SK-N-SH treated with all-trans-retinoic acid at 6 μM for 48 hours (cell line): ENCODE results near the gene MYO19.

Experiments
- ATAC-seq: fragments of 200-7000 bp; cut with Tn5 transposase; 3 replicates; pipeline ENCODE4 v1.9.1; 2020; ENCODE audit warnings: mild to moderate bottlenecking, moderate library complexity
- ARNTL ChIP-seq: fragments of 450-650 bp; formaldehyde crosslinking; IDR thresholded peaks from 2 replicates; pipeline ENCODE4 v1.5.0; 2020; ENCODE audit warnings: low read depth, mild to moderate bottlenecking, moderate library complexity, borderline replicate concordance
- BACH2 ChIP-seq: fragments of 250-450 bp; sonication (Bioruptor Pico); IDR thresholded peaks from 2 replicates; pipeline ENCODE4 v1.9.0; 2021; ENCODE audit warnings: mild to moderate bottlenecking, borderline replicate concordance
- CSDC2 ChIP-seq: fragments of 250-450 bp; sonication (Bioruptor Pico); IDR thresholded peaks from 2 replicates; pipeline ENCODE4 v1.5.0; 2020; ENCODE audit warnings: mild to moderate bottlenecking, moderate library complexity
- ESRRG ChIP-seq: fragments of 250-450 bp; sonication (Bioruptor Pico); IDR thresholded peaks from 2 replicates; pipeline ENCODE4 v1.6.1; 2021; ENCODE audit warnings: mild to moderate bottlenecking
- ISL1 ChIP-seq: fragments of 250-450 bp; sonication (Bioruptor Pico); IDR thresholded peaks from 2 replicates; pipeline ENCODE4 v2.1.2; 2022; ENCODE audit warnings: mild to moderate bottlenecking, moderate library complexity
- OSR1 ChIP-seq: fragments of 250-450 bp; sonication (Bioruptor Pico); IDR thresholded peaks from 2 replicates; pipeline ENCODE4 v1.8.0; 2022; ENCODE audit warnings: moderate library complexity, mild to moderate bottlenecking, inconsistent platforms
- PPARA ChIP-seq: fragments of 250-450 bp; sonication (Bioruptor Pico); IDR thresholded peaks from 2 replicates; pipeline ENCODE4 v1.5.0; 2020; ENCODE audit warnings: mild to moderate bottlenecking, borderline replicate concordance
- RARB ChIP-seq: fragments of 250-450 bp; sonication (Bioruptor Pico); IDR thresholded peaks from 2 replicates; pipeline ENCODE4 v1.8.0; 2021; ENCODE audit warnings: mild to moderate bottlenecking, moderate library complexity
- TCF4 ChIP-seq: fragments of 250-450 bp; sonication (Bioruptor Pico); IDR thresholded peaks from 2 replicates; pipeline ENCODE4 v1.8.0; 2021; ENCODE audit warnings: mild to moderate bottlenecking, moderate library complexity, borderline replicate concordance
- TOX ChIP-seq: fragments of 250-450 bp; sonication (Bioruptor Pico); IDR thresholded peaks from 2 replicates; pipeline ENCODE4 v1.8.0; 2021; ENCODE audit warnings: mild to moderate bottlenecking, moderate library complexity, borderline replicate concordance
- ZC3H10 ChIP-seq: fragments of 250-450 bp; sonication (Bioruptor Pico); IDR thresholded peaks from 2 replicates; pipeline ENCODE4 v1.5.1; 2021; ENCODE audit warnings: mild to moderate bottlenecking, moderate library complexity
- ZFP30 ChIP-seq: fragments of 450-650 bp; formaldehyde crosslinking; IDR thresholded peaks from 2 replicates; pipeline ENCODE4 v1.5.0; 2022; ENCODE audit warnings: mild to moderate bottlenecking, moderate library complexity
- ZNF565 ChIP-seq: fragments of 450-650 bp; formaldehyde crosslinking; conservative IDR thresholded peaks from 2 replicates; pipeline ENCODE4 v1.5.0; 2020; ENCODE audit warnings: low read depth, mild to moderate bottlenecking, moderate library complexity
- ZNF8 ChIP-seq: fragments of 450-650 bp; formaldehyde crosslinking; IDR thresholded peaks from 2 replicates; pipeline ENCODE4 v1.5.0; 2020; ENCODE audit warnings: mild to moderate bottlenecking, moderate library complexity
- TF ChIP-seq, protein P1 (sequence below): fragments of 250-450 bp; sonication (Bioruptor Pico); IDR thresholded peaks from 2 replicates; pipeline ENCODE4 v1.8.0; 2021; ENCODE audit warnings: low read depth, mild to moderate bottlenecking, moderate library complexity, borderline replicate concordance
- TF ChIP-seq, protein P2 (sequence below): fragments of 250-450 bp; sonication (Bioruptor Pico); IDR thresholded peaks from 2 replicates; pipeline ENCODE4 v1.5.1; 2020; ENCODE audit warnings: low read depth, mild to moderate bottlenecking, moderate library complexity
- TF ChIP-seq, protein P3 (sequence below): fragments of 250-450 bp; sonication (Bioruptor Pico); IDR thresholded peaks from 2 replicates; pipeline ENCODE4 v1.5.0; 2020; ENCODE audit warnings: mild to moderate bottlenecking, moderate library complexity
- TF ChIP-seq, protein P4 (sequence below): fragments of 250-450 bp; sonication (Bioruptor Pico); IDR thresholded peaks from 2 replicates; pipeline ENCODE4 v1.5.1; 2021; ENCODE audit warnings: mild to moderate bottlenecking, moderate library complexity
- TF ChIP-seq, protein P5 (sequence below): fragments of 250-450 bp; sonication (Bioruptor Pico); IDR thresholded peaks from 2 replicates; pipeline ENCODE4 v1.8.0; 2020; ENCODE audit warnings: mild to moderate bottlenecking, moderate library complexity, borderline replicate concordance

Gene MYO19

DNA sequence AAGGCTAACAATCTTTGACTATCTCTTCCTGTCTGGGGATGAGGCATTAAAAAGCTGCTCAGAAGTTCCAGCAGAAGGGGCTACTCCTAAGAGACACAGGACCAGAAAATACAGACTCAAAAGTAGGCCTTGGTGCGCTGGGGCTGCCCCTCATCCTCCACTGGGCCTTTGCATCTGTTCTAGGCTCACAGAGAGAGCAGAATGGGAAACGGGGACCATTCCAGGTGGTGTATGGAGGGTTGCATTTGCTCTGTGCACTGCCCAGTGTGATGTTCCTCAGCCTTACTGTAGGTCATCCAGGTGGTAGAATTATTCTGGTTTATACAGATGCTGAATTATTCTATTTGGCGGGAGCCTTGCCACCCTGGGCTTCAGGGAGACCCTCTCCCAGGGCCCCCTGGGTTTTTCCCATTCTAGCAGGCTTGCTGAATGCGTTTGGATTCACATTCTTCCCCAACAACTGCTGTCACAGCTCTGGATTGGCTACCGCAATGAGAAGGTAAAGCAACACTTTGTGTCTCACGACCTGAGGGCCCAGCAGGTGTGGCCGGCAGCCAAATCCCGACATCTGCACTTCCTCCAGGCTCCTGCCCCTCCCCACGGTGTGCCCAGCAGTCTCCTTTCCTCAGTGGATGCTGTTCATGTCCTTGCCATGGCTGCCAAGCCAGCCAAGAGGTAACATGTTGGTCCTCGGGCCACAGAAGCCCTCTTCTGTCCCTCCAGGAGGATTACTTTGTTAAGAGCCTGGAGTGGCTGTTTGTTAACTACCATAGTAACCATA is 73.1 kb downstream of the MYO19 start:
- TF ChIP-seq, protein P1, sequence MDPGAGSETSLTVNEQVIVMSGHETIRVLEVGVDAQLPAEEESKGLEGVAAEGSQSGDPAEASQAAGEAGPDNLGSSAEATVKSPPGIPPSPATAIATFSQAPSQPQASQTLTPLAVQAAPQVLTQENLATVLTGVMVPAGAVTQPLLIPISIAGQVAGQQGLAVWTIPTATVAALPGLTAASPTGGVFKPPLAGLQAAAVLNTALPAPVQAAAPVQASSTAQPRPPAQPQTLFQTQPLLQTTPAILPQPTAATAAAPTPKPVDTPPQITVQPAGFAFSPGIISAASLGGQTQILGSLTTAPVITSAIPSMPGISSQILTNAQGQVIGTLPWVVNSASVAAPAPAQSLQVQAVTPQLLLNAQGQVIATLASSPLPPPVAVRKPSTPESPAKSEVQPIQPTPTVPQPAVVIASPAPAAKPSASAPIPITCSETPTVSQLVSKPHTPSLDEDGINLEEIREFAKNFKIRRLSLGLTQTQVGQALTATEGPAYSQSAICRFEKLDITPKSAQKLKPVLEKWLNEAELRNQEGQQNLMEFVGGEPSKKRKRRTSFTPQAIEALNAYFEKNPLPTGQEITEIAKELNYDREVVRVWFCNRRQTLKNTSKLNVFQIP, result no peak
- no peak for TF ChIP-seq PPARA
- TF ChIP-seq TOX (CRISPR knock-in tag), result no peak
- no peak for TF ChIP-seq ISL1 (CRISPR knock-in tag)
- TF ChIP-seq ZC3H10, result no peak
- no peak for TF ChIP-seq CSDC2 (CRISPR knock-in tag)
- no peak for TF ChIP-seq BACH2 (CRISPR knock-in tag)
- TF ChIP-seq, protein P2, sequence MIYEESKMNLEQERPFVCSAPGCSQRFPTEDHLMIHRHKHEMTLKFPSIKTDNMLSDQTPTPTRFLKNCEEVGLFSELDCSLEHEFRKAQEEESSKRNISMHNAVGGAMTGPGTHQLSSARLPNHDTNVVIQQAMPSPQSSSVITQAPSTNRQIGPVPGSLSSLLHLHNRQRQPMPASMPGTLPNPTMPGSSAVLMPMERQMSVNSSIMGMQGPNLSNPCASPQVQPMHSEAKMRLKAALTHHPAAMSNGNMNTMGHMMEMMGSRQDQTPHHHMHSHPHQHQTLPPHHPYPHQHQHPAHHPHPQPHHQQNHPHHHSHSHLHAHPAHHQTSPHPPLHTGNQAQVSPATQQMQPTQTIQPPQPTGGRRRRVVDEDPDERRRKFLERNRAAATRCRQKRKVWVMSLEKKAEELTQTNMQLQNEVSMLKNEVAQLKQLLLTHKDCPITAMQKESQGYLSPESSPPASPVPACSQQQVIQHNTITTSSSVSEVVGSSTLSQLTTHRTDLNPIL (CRISPR knock-in tag), result no peak
- TF ChIP-seq, protein P3, sequence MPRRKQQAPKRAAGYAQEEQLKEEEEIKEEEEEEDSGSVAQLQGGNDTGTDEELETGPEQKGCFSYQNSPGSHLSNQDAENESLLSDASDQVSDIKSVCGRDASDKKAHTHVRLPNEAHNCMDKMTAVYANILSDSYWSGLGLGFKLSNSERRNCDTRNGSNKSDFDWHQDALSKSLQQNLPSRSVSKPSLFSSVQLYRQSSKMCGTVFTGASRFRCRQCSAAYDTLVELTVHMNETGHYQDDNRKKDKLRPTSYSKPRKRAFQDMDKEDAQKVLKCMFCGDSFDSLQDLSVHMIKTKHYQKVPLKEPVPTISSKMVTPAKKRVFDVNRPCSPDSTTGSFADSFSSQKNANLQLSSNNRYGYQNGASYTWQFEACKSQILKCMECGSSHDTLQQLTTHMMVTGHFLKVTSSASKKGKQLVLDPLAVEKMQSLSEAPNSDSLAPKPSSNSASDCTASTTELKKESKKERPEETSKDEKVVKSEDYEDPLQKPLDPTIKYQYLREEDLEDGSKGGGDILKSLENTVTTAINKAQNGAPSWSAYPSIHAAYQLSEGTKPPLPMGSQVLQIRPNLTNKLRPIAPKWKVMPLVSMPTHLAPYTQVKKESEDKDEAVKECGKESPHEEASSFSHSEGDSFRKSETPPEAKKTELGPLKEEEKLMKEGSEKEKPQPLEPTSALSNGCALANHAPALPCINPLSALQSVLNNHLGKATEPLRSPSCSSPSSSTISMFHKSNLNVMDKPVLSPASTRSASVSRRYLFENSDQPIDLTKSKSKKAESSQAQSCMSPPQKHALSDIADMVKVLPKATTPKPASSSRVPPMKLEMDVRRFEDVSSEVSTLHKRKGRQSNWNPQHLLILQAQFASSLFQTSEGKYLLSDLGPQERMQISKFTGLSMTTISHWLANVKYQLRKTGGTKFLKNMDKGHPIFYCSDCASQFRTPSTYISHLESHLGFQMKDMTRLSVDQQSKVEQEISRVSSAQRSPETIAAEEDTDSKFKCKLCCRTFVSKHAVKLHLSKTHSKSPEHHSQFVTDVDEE (CRISPR knock-in tag), result no peak
- TF ChIP-seq OSR1 (CRISPR knock-in tag), result no peak
- TF ChIP-seq, all 23 proteins: peak for 0
- ATAC-seq, result no peak

DNA sequence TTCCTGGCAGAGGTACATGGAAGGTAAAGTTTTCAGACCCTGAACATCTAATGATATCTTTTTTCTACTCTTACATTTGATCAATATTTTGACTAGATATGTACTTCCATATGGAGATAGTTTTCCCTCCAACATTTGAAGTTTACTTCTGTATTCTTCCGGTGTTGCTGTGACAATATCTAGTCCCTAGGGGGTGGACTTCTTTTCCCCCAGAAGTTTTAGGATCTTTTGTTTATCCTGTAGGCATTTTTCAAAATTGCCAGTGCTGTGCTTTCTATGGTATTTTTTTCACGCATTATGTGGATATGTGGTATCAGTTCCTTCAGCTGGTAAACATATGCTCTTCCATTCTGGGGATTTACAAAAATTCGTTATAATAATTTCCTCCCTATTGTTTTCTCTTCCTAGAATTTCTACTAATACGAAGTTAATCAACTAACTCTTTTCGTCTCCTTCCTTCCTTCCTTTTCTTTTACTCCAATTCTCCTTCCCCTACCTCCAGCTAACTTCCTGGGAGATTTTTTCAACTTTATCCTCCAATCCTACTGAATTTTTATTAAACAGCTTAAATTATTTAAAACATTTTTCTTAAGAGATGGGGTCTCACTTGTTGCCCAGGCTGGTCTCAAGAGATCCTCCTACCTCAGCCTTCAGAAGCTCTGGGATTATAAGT is 74.3 kb downstream of the MYO19 start:
- TF ChIP-seq TOX (CRISPR knock-in tag), result no peak
- no peak for TF ChIP-seq PPARA
- TF ChIP-seq ISL1 (CRISPR knock-in tag), result no peak
- TF ChIP-seq BACH2 (CRISPR knock-in tag), result no peak
- TF ChIP-seq OSR1 (CRISPR knock-in tag), result no peak
- TF ChIP-seq, protein P4, sequence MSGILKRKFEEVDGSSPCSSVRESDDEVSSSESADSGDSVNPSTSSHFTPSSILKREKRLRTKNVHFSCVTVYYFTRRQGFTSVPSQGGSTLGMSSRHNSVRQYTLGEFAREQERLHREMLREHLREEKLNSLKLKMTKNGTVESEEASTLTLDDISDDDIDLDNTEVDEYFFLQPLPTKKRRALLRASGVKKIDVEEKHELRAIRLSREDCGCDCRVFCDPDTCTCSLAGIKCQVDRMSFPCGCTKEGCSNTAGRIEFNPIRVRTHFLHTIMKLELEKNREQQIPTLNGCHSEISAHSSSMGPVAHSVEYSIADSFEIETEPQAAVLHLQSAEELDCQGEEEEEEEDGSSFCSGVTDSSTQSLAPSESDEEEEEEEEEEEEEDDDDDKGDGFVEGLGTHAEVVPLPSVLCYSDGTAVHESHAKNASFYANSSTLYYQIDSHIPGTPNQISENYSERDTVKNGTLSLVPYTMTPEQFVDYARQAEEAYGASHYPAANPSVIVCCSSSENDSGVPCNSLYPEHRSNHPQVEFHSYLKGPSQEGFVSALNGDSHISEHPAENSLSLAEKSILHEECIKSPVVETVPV (CRISPR knock-in tag), result no peak
- TF ChIP-seq RARB, result no peak
- TF ChIP-seq, protein P5, sequence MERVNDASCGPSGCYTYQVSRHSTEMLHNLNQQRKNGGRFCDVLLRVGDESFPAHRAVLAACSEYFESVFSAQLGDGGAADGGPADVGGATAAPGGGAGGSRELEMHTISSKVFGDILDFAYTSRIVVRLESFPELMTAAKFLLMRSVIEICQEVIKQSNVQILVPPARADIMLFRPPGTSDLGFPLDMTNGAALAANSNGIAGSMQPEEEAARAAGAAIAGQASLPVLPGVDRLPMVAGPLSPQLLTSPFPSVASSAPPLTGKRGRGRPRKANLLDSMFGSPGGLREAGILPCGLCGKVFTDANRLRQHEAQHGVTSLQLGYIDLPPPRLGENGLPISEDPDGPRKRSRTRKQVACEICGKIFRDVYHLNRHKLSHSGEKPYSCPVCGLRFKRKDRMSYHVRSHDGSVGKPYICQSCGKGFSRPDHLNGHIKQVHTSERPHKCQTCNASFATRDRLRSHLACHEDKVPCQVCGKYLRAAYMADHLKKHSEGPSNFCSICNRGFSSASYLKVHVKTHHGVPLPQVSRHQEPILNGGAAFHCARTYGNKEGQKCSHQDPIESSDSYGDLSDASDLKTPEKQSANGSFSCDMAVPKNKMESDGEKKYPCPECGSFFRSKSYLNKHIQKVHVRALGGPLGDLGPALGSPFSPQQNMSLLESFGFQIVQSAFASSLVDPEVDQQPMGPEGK (CRISPR knock-in tag), result no peak
- TF ChIP-seq ZFP30, result no peak
- TF ChIP-seq, protein P2 (CRISPR knock-in tag), result no peak
- no peak for TF ChIP-seq ESRRG (CRISPR knock-in tag)
- no peak for TF ChIP-seq TCF4 (CRISPR knock-in tag)
- no peak for TF ChIP-seq ARNTL (CRISPR knock-in tag)
- no peak for TF ChIP-seq ZNF565 (CRISPR knock-in tag)
- TF ChIP-seq ZC3H10, result no peak
- TF ChIP-seq, protein P1, result no peak
- TF ChIP-seq, protein P3 (CRISPR knock-in tag), result no peak
- TF ChIP-seq CSDC2 (CRISPR knock-in tag), result no peak
- TF ChIP-seq ZNF8 (CRISPR knock-in tag), result no peak
- no peak for ATAC-seq
